MM.1S (cell line): ENCODE data around the gene GRXCR2.

Experiments
- DNase-seq: peaks from one replicate; pipeline ENCODE4 v3.0.0-alpha.2; 2015
- H2AFZ ChIP-seq: fragments of 300-600 bp; sonication (generic); 2 replicates; pipeline ENCODE4 v1.6.0; 2016; ENCODE audit warnings: antibody characterized with exemption, low read length
- H3F3A ChIP-seq: fragments of 300-600 bp; sonication (generic); 2 replicates; pipeline ENCODE4 v1.6.1; 2016; ENCODE audit warnings: mild to moderate bottlenecking, antibody characterized with exemption, low read length, moderate library complexity, mixed read lengths; ENCODE audit not compliant: insufficient read depth
- H3K27ac ChIP-seq: fragments of 300-600 bp; sonication (generic); 2 replicates; pipeline ENCODE4 v1.5.1; 2016; ENCODE audit warnings: mild to moderate bottlenecking, low read length
- H3K27me3 ChIP-seq: fragments of 300-600 bp; sonication (generic); replicated peaks from 2 replicates; pipeline ENCODE4 v1.6.0; 2016; ENCODE audit warnings: low read length; ENCODE audit not compliant: insufficient read depth
- H3K36me3 ChIP-seq: fragments of 300-600 bp; sonication (generic); replicated peaks from 2 replicates; pipeline ENCODE4 v1.6.1; 2016; ENCODE audit warnings: mild to moderate bottlenecking, low read length, mixed read lengths; ENCODE audit not compliant: insufficient read depth
- H3K4me1 ChIP-seq: fragments of 300-600 bp; sonication (generic); 2 replicates; pipeline ENCODE4 v1.6.1; 2016; ENCODE audit warnings: low read length, mixed read lengths
- H3K4me2 ChIP-seq: fragments of 300-600 bp; sonication (generic); 2 replicates; pipeline ENCODE4 v1.6.0; 2016; ENCODE audit warnings: low read depth, low read length
- H3K4me3 ChIP-seq: fragments of 300-600 bp; sonication (generic); 2 replicates; pipeline ENCODE4 v1.5.1; 2016; ENCODE audit warnings: low read length, mixed read lengths
- H3K79me2 ChIP-seq: fragments of 300-600 bp; sonication (generic); 2 replicates; pipeline ENCODE4 v1.6.1; 2016; ENCODE audit warnings: mixed run types, low read length, mixed read lengths
- H3K9ac ChIP-seq: fragments of 300-600 bp; sonication (generic); 2 replicates; pipeline ENCODE4 v1.6.1; 2016; ENCODE audit warnings: low read length, mixed read lengths
- H3K9me2 ChIP-seq: fragments of 300-600 bp; sonication (generic); replicated peaks from 2 replicates; pipeline ENCODE4 v1.6.1; 2016; ENCODE audit warnings: mild to moderate bottlenecking, low read length, mixed read lengths; ENCODE audit not compliant: insufficient read depth
- H3K9me3 ChIP-seq: fragments of 300-600 bp; sonication (generic); replicated peaks from 2 replicates; pipeline ENCODE4 v1.6.1; 2016; ENCODE audit warnings: mild to moderate bottlenecking, low read length, mixed read lengths; ENCODE audit not compliant: insufficient read depth
- H4K20me1 ChIP-seq: fragments of 300-600 bp; sonication (generic); 2 replicates; pipeline ENCODE4 v1.6.1; 2016; ENCODE audit warnings: mild to moderate bottlenecking, low read length, moderate library complexity, mixed read lengths; ENCODE audit not compliant: insufficient read depth
- EZH2 ChIP-seq: fragments of 300-600 bp; sonication (generic); optimal IDR thresholded peaks from 2 replicates; pipeline ENCODE3; 2017; ENCODE audit warnings: low read depth, mild to moderate bottlenecking, antibody characterized with exemption, low read length, mixed read lengths
- EZH2phosphoT487 ChIP-seq: fragments of 300-600 bp; sonication (generic); IDR thresholded peaks from 2 replicates; pipeline ENCODE4 v1.6.1; 2018; ENCODE audit warnings: antibody characterized with exemption, low read length
- TF ChIP-seq, protein P1 (sequence below): fragments of 300-600 bp; sonication (generic); IDR thresholded peaks from 2 replicates; pipeline ENCODE4 v1.5.1; 2016; ENCODE audit warnings: antibody characterized with exemption, low read length, mixed read lengths

GRXCR2 gene

GRCh38 chr5:145824040-145824439 lies 48.8 kb downstream of the GRXCR2 start:
- Histone ChIP-seq H3K36me3 (no peaks in the 10 kb centered on the region), H3K9ac (no peak overlapping the region), H2AFZ (no peak overlapping the region), H3K4me2 (no peak overlapping the region), H3K79me2 (no peaks in the 10 kb centered on the region), H3F3A (no peaks in the 10 kb centered on the region), H3K9me3 (no peaks in the 10 kb centered on the region), H3K27ac (no peak overlapping the region), H3K27me3 (no peaks in the 10 kb centered on the region), H3K4me1 (no peaks in the 10 kb centered on the region), H3K4me3 (no peak overlapping the region), H4K20me1 (no peaks in the 10 kb centered on the region), H3K9me2 (no peaks in the 10 kb centered on the region)
- TF ChIP-seq, protein P1, sequence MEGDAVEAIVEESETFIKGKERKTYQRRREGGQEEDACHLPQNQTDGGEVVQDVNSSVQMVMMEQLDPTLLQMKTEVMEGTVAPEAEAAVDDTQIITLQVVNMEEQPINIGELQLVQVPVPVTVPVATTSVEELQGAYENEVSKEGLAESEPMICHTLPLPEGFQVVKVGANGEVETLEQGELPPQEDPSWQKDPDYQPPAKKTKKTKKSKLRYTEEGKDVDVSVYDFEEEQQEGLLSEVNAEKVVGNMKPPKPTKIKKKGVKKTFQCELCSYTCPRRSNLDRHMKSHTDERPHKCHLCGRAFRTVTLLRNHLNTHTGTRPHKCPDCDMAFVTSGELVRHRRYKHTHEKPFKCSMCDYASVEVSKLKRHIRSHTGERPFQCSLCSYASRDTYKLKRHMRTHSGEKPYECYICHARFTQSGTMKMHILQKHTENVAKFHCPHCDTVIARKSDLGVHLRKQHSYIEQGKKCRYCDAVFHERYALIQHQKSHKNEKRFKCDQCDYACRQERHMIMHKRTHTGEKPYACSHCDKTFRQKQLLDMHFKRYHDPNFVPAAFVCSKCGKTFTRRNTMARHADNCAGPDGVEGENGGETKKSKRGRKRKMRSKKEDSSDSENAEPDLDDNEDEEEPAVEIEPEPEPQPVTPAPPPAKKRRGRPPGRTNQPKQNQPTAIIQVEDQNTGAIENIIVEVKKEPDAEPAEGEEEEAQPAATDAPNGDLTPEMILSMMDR: no peak
- TF ChIP-seq EZH2phosphoT487 (no peak), EZH2 (no peak)
- no peak for DNase-seq

GRCh38 chr5:145818604-145819003 lies 54.2 kb downstream of the GRXCR2 start:
- Histone ChIP-seq H3K4me3 (no peak overlapping the region), H3K9ac (no peak overlapping the region), H3K9me3 (no peaks in the 10 kb centered on the region), H3K4me1 (no peaks in the 10 kb centered on the region), H3K27ac (no peak overlapping the region), H3K27me3 (no peaks in the 10 kb centered on the region), H3K9me2 (no peaks in the 10 kb centered on the region), H2AFZ (no peak overlapping the region), H3F3A (no peaks in the 10 kb centered on the region), H3K79me2 (no peaks in the 10 kb centered on the region), H3K36me3 (no peaks in the 10 kb centered on the region), H3K4me2 (no peak overlapping the region), H4K20me1 (no peaks in the 10 kb centered on the region)
- no peak for DNase-seq
- TF ChIP-seq, protein P1: no peak
- no peak for TF ChIP-seq EZH2phosphoT487
- no peak for TF ChIP-seq EZH2

DNA sequence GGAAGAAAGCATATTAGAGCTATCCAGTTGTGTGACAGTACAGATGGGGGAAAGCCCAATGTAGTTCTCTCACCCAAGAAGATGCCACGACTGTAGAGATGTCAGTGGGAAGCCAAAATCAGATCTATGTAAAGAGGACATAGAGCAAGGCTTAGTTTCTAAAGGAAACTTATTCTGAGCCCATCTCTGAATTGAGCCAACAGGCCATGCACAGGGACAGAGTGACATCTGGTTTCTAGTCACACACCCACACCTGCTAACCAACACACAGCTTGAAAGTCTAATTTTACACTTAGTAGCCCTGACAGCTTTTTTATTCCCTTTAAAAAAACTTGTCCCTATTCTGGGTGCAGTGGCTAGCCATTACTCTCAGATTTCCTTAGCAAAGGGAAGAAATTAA lies 59.9 kb downstream of the GRXCR2 start:
- no peaks in the 10 kb centered on the region for H3K9me2 ChIP-seq
- H3K4me2 ChIP-seq: no peak overlapping the region
- no peaks in the 10 kb centered on the region for H4K20me1 ChIP-seq
- H3K36me3 ChIP-seq: no peaks in the 10 kb centered on the region
- 0 out of 2 replicates have a peak, but pooled peaks cover 4% of the 10 kb centered on the region for H3K4me1 ChIP-seq
- no peak overlapping the region for H2AFZ ChIP-seq
- no peak overlapping the region for H3K27ac ChIP-seq
- no peaks in the 10 kb centered on the region for H3K27me3 ChIP-seq
- no peaks in the 10 kb centered on the region for H3F3A ChIP-seq
- no peaks in the 10 kb centered on the region for H3K79me2 ChIP-seq
- H3K4me3 ChIP-seq: no peak overlapping the region
- H3K9ac ChIP-seq: no peak overlapping the region
- DNase-seq: no peak
- no peaks in the 10 kb centered on the region for H3K9me3 ChIP-seq
- TF ChIP-seq EZH2phosphoT487: no peak
- TF ChIP-seq, protein P1: no peak
- TF ChIP-seq EZH2: no peak
